HEK293T (cell line): ENCODE data around the gene RHBDD1.
A peak's percentile ranks its signal among the peaks of the same experiment; 100 is the strongest.

Source experiments
- CTCF ChIA-PET: fragments of 350-600 bp; formaldehyde crosslinking; extraction: SDS; loops from one replicate; lab custom pipeline; 2021; ENCODE audit warnings: antibody characterized with exemption, inconsistent platforms; lab: Yijun Ruan, JAX
- POLR2A ChIA-PET: fragments of 350-600 bp; formaldehyde crosslinking; extraction: SDS; loops from one replicate; lab custom pipeline; 2020; ENCODE audit warnings: antibody characterized with exemption, inconsistent platforms; lab: Yijun Ruan, JAX
- DNase-seq: peaks from one replicate; pipeline ENCODE4 v3.0.0; 2012; ENCODE audit warnings: mixed read lengths; ENCODE audit errors: extremely low spot score
- ARNT ChIP-seq: fragments of 450-650 bp; IDR thresholded peaks from 2 replicates; pipeline ENCODE4 v1.6.1; 2017; ENCODE audit warnings: mild to moderate bottlenecking
- BHLHE40 ChIP-seq: fragments of 450-650 bp; IDR thresholded peaks from 2 replicates; pipeline ENCODE4 v1.6.1; 2016; ENCODE audit warnings: mild to moderate bottlenecking, moderate library complexity, borderline replicate concordance
- CTBP1 ChIP-seq: fragments of 450-650 bp; IDR thresholded peaks from 2 replicates; pipeline ENCODE4 v1.6.1; 2016; ENCODE audit warnings: borderline replicate concordance
- ELF4 ChIP-seq: fragments of 450-650 bp; IDR thresholded peaks from 2 replicates; pipeline ENCODE4 v1.6.1; 2017; ENCODE audit warnings: antibody characterized with exemption
- FOXA1 ChIP-seq: fragments of 450-650 bp; IDR thresholded peaks from 2 replicates; pipeline ENCODE4 v1.6.1; 2016; ENCODE audit warnings: mild to moderate bottlenecking
- FOXK2 ChIP-seq: fragments of 450-650 bp; IDR thresholded peaks from 2 replicates; pipeline ENCODE4 v1.6.1; 2016; ENCODE audit warnings: mild to moderate bottlenecking
- FOXM1 ChIP-seq: fragments of 450-650 bp; IDR thresholded peaks from 2 replicates; pipeline ENCODE4 v1.6.1; 2017; ENCODE audit warnings: mild to moderate bottlenecking, borderline replicate concordance
- HDGF ChIP-seq: fragments of 450-650 bp; IDR thresholded peaks from 2 replicates; pipeline ENCODE4 v1.6.1; 2017; ENCODE audit warnings: antibody characterized with exemption, borderline replicate concordance
- L3MBTL2 ChIP-seq: fragments of 450-650 bp; conservative IDR thresholded peaks from 2 replicates; pipeline ENCODE4 v1.6.1; 2016; ENCODE audit warnings: mild to moderate bottlenecking
- LEF1 ChIP-seq: fragments of 450-650 bp; IDR thresholded peaks from 2 replicates; pipeline ENCODE4 v1.6.1; 2017; ENCODE audit warnings: mild to moderate bottlenecking, borderline replicate concordance
- NFRKB ChIP-seq: fragments of 450-650 bp; IDR thresholded peaks from 2 replicates; pipeline ENCODE4 v1.6.1; 2016; ENCODE audit warnings: mild to moderate bottlenecking, moderate library complexity
- SP1 ChIP-seq: fragments of 450-650 bp; IDR thresholded peaks from 2 replicates; pipeline ENCODE4 v1.6.1; 2017
- SUZ12 ChIP-seq: fragments of 450-650 bp; IDR thresholded peaks from 2 replicates; pipeline ENCODE4 v1.6.1; 2016; ENCODE audit warnings: mild to moderate bottlenecking
- TARDBP ChIP-seq: fragments of 450-650 bp; IDR thresholded peaks from 2 replicates; pipeline ENCODE4 v1.6.1; 2016
- ZNF384 ChIP-seq: fragments of 450-650 bp; IDR thresholded peaks from 2 replicates; pipeline ENCODE4 v1.6.1; 2016
- TF ChIP-seq, protein P1 (sequence below): fragments of 450-650 bp; IDR thresholded peaks from 2 replicates; pipeline ENCODE4 v1.6.1; 2016

The RHBDD1 gene

DNA sequence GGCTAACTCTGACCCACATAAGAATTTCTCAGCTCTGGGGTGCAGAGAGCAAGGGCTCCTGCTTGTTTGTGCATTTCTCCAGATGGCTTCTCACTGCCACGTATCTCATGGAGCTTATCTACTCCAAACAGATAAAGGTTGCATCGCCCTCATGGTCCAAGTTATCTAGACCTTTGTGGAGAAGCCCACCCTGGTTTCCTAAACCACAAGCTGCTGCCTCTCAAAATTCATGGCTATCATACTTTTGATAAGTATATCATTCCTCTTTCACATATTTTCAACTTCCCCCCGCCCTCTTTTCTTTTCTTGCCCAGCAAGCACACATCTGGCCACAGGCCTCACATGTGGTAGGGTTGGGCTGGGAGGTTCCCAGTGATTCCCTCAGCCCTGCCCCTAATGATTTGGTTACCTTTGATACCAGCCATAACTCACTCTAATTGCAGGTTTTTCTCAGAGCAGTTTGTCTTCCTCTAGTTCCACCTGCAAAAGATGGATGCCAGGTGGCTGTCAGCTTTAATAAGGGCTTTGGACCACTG, 146.0 kb downstream of the RHBDD1 start:
- no peak for DNase-seq
- POLR2A ChIA-PET: no interaction called here
- CTCF ChIA-PET: no interaction called here
- TF ChIP-seq FOXM1 (no peak), FOXA1 (no peak), CTBP1 (no peak), FOXK2 (no peak), L3MBTL2 (no peak), BHLHE40 (no peak), LEF1 (no peak), ARNT (no peak), SUZ12 (no peak), SP1 (no peak)
- TF ChIP-seq, protein P1, sequence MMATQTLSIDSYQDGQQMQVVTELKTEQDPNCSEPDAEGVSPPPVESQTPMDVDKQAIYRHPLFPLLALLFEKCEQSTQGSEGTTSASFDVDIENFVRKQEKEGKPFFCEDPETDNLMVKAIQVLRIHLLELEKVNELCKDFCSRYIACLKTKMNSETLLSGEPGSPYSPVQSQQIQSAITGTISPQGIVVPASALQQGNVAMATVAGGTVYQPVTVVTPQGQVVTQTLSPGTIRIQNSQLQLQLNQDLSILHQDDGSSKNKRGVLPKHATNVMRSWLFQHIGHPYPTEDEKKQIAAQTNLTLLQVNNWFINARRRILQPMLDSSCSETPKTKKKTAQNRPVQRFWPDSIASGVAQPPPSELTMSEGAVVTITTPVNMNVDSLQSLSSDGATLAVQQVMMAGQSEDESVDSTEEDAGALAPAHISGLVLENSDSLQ: no peak

DNA sequence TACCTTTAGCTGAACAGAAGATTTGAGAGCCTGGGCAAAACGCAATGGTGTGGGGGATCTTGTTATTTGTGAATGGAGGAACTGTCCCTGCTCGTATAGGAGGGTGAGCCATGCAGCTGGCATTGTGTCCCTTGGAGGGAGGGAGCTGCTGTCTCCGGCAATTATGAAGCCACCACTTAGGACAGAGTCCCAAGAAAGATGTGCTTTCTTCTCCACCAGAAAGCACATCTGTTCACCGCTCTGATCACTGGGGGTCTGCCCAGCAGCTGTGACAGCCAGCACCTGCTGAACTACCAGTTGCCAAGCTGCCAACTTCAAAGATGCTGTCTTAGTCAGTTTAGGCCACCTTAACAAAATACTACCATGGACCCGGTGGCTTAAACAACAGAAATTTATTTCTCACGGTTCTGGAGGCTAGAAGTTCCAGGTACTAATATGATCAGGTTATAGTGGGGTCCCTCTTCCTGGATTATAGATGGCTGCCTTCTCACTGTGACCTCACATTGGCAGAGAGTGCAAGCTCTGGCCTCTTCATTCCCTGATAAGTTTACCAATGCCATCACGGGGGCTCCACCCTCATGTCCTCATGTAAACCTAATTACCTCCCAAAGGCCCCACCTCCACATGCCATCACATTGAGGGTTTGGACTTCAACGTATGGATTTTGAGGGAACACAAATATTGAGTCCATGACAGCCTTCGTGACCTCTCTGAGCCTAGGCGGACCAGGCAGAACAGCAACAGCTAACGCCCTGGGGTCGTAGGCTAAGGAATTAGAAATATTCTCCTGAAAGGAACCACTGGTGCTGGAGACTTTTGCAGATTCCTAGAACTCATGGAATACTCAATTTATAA, 148.3 kb downstream of the RHBDD1 start:
- DNase-seq: no peak
- TF ChIP-seq FOXA1: no peak
- no peak for TF ChIP-seq BHLHE40
- TF ChIP-seq SUZ12: no peak
- no peak for TF ChIP-seq ELF4
- TF ChIP-seq ZNF384: no peak
- CTCF ChIA-PET: no interaction called here
- POLR2A ChIA-PET: no interaction called here

DNA sequence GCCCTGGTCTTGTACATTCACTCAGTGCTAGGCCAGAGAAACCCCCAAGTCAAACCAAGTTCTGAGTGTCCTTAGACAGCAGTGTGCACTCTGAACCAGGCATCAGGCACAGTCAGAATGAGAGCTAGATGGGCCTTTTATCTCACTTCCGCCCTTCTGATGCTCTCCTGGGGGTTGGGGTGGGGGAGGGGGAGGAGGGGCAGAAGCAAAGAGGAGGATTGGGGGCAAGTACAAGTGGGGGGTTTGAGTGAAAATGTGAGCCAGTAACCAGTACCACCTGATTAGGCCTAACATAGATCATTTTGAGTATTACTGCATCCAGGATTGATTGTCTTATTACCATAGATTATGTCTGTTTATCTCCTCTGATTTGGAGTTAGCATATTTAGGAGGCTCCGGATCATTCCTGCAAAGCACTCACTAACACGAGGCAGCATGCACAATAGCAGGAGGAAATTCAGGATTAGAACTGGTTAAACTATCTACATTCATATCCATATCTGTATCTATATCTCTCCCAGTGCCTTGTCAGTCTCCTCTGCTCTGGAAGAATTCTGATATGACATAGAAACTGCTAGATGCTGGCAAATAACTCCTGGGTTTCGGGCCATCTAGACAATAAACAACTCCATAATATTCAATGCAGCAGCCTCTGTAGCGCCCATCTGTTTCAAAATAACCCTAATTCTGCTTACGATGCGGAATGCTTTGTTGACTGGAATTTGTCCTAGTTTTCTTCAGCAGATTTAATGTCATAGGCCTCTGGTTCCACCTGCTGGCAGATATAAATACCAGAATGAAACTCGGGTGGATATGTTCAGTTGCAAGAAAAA, 149.1 kb downstream of the RHBDD1 start:
- CTCF ChIA-PET: interaction anchor here (0.5 kb wide), 1 partner anchor 158 kb away, joined by 3 read pairs; no protein-coding TSS in a partner anchor
- TF ChIP-seq NFRKB (no peak), ARNT (no peak), ZNF384 (no peak), FOXK2 (no peak), HDGF (no peak), ELF4 (no peak)
- POLR2A ChIA-PET: no interaction called here
- DNase-seq: peak; percentile 38

DNA sequence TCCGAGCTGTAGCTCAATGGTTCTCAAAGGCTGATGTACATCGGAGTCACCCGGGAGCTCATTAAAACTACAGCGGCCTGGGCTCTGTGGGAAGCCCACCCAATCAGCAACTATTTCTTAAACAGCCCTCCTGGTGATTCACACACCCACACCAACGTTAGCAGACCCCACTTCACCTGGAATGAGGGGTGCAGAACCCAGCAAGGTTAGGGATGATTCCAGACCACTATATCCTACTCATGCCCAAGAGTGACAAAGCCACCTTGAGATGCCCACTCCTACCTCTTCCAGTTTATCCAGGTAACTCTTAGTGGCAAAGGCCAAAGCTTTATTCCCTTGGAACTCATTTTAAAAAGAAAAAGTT, 149.7 kb downstream of the RHBDD1 start:
- ChIA-PET CTCF (no interaction called here), POLR2A (no interaction called here)
- no peak for TF ChIP-seq L3MBTL2
- no peak for DNase-seq

DNA sequence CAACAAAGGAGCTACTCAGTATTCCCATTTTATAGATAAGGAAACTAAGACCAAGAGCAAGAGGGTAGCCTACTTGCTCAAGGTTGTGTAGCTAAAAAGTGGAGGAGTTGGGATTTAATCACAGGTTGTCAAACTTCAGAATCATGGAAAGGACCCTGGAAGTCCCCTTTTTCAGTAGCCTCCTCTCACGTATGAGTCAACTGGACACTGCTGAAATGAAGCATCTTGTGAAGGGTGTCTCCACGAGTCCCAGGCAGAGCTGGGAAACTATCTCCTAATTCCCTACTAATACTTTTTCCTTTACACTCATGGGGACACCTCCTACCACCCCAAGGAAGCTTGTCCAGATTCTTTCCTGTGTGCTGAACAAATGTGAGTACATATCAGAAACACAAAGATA, 155.8 kb downstream of the RHBDD1 start:
- ChIA-PET CTCF (interaction anchor here (1.2 kb wide), 1 partner anchor 42 kb away, joined by 3 read pairs; no protein-coding TSS in a partner anchor), POLR2A (no interaction called here)
- TF ChIP-seq SUZ12: no peak
- DNase-seq: no peak

DNA sequence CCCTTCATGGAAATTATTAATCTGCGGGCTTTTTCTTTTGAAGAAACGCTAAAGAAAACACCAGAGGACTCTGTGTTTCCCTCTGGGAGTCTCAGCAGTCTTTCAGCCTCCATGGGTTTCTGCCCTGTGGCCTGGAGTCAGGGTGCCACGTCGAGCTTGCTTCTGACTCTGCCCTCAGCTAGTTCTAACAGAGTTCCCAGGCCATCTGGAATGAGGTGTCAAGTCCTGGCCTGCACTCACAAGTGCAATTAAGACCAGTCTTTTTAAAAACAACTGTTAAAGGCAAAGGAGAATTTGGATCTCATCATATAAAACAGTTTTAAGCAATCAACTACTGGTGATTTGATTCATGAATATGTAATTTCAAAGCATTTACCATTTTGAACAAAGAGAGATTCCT, 157.3 kb downstream of the RHBDD1 start:
- DNase-seq: no peak
- CTCF ChIA-PET: no interaction called here
- POLR2A ChIA-PET: no interaction called here
- TF ChIP-seq NFRKB (no peak), LEF1 (no peak), FOXA1 (no peak), CTBP1 (no peak), FOXK2 (no peak), SP1 (no peak), L3MBTL2 (no peak), BHLHE40 (no peak), HDGF (no peak), SUZ12 (no peak), ZNF384 (no peak), TARDBP (no peak), FOXM1 (no peak), ARNT (no peak), ELF4 (no peak)
- TF ChIP-seq, protein P1: no peak

DNA sequence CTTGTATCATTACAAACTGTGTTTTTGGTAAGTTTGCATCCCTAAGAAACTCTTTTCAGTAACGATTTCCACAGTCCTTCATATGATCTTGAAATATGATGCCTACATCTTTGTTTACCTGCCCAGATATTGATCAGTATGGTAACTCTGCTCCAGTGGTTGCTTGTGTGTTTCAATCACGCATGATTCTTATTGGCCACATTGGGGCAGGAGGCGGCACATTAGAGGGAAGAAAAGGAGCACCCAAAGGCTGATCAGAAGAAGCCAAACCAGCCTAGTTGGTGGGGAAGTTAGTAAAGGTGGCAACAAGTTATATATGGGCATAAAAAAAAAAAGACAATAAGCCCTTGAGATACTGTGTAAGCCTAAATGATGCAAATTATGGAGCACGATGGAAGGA, 158.9 kb downstream of the RHBDD1 start:
- POLR2A ChIA-PET: no interaction called here
- CTCF ChIA-PET: no interaction called here

More for the DNA sequence above, 158.9 kb downstream of the RHBDD1 start:
- no peak for TF ChIP-seq ARNT
- TF ChIP-seq HDGF: no peak
- no peak for TF ChIP-seq SUZ12
- no peak for TF ChIP-seq TARDBP
- TF ChIP-seq BHLHE40: no peak
- TF ChIP-seq, protein P1: no peak
- no peak for TF ChIP-seq FOXK2
- TF ChIP-seq SP1: no peak
- no peak for TF ChIP-seq FOXA1
- TF ChIP-seq ELF4: no peak
- no peak for TF ChIP-seq L3MBTL2
- TF ChIP-seq LEF1: no peak
- TF ChIP-seq NFRKB: no peak
- TF ChIP-seq FOXM1: no peak
- TF ChIP-seq CTBP1: no peak
- no peak for TF ChIP-seq ZNF384
- no peak for DNase-seq
